Measurements from ENCODE around the gene ADAMTSL5. TPM values are rescaled to one million over a fixed set of nuclear protein-coding genes. Genes with fewer than 3 reads are reported as not detected.
"Not testable (repeated sequence)": the region's sequence is repeated elsewhere in the genome, so short reads cannot be mapped to it uniquely, and the experiment has no call there.

ADAMTSL5 gene
- total RNA-seq, 1 donor from 2014 or later: 6.6 TPM

GRCh38 chr19:1538978-1539377 is 26.2 kb upstream of the ADAMTSL5 start:
- Mint-ChIP-seq H3K9me3 (no peaks in the 10 kb centered on the region), H3K27ac (no peak overlapping the region), H3K4me1 (no peaks in the 10 kb centered on the region), H3K27me3 (peaks cover 8% of the 10 kb centered on the region), H3K36me3 (ENCODE audit: low read depth) (no peaks in the 10 kb centered on the region), H3K4me3 (no peak overlapping the region)
- intact Hi-C loops (cut with micrococcal nuclease): no loop called here
- no peak for DNase-seq

- DNase-seq; H3K27ac Mint-ChIP-seq; intact Hi-C loops (cut with micrococcal nuclease); H3K27me3 Mint-ChIP-seq; H3K4me1 Mint-ChIP-seq; H3K9me3 Mint-ChIP-seq; H3K36me3 Mint-ChIP-seq (ENCODE audit: low read depth); H3K4me3 Mint-ChIP-seq: not testable (repeated sequence)
Measured at GRCh38 chr19:1535699-1536098, 22.9 kb upstream of the ADAMTSL5 start.

- Mint-ChIP-seq H3K4me1 (no peaks in the 10 kb centered on the region), H3K36me3 (ENCODE audit: low read depth) (no peaks in the 10 kb centered on the region), H3K27ac (no peak overlapping the region), H3K27me3 (no peaks in the 10 kb centered on the region), H3K4me3 (no peak overlapping the region), H3K9me3 (no peaks in the 10 kb centered on the region)
- no peak for DNase-seq
- intact Hi-C loops (cut with micrococcal nuclease): no loop called here
Measured at GRCh38 chr19:1534972-1535371, 22.2 kb upstream of the ADAMTSL5 start.

DNA sequence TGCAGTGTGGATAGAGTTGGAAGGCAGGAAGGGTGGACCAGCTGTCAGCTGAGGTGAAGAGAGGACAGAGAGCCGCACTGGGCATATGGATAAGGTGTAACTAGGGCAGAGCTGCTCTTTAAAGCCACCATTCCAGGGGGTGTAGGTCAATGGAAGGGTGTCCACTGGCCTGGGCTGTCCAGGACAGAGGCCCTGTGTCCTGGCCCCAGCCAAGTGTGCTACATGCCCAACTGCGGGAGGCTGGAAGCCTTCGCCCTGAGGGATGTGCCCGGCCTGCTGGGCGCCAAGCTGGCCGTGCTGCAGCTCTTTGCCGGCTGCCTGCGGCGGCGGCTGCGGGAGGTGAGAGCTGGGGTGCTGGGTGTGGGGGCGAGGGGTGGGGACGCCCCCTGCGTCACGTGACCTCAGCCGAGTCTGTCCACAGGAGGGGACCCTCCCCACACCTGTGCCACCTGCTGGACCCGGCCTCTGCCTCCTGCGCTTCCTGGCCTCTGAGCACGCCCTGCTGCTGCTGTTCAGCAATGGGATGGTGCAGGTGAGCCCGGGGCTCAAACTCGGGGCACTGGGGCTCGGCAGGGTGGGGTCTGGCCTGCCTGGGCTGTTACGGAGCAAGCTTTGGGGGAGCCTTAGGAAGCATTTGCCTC is 20.8 kb upstream of the ADAMTSL5 start:
- intact Hi-C loops (cut with micrococcal nuclease): no loop called here
- no peaks in the 10 kb centered on the region for H3K36me3 Mint-ChIP-seq (ENCODE audit: low read depth)
- H3K27ac Mint-ChIP-seq: no peak overlapping the region
- H3K27me3 Mint-ChIP-seq: no peaks in the 10 kb centered on the region
- no peaks in the 10 kb centered on the region for H3K9me3 Mint-ChIP-seq
- no peak for DNase-seq
- no peak overlapping the region for H3K4me3 Mint-ChIP-seq
- H3K4me1 Mint-ChIP-seq: no peaks in the 10 kb centered on the region

DNA sequence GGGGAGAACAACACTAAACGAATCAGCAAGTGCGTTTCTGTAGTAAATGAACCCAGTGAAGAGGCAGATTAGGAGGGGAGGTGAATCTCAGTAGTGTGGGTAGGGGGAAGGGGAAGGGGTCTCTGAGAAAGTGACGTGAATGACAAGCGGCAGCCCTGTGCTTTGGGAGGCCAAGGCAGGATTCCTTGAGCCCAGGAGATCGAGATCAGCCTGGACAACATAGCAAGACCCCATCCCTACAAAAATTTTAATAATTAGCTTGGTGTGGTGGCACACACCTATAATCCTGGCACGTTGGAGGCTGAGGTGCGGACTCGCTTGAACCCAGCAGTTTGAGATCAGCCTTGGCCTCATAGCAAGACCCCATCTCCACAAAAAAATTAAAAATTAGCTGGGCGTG is 19.2 kb upstream of the ADAMTSL5 start:
- DNase-seq: no peak
- intact Hi-C loops (cut with micrococcal nuclease): no loop called here
- Mint-ChIP-seq H3K27ac (no peak overlapping the region), H3K36me3 (ENCODE audit: low read depth) (no peaks in the 10 kb centered on the region), H3K4me1 (no peaks in the 10 kb centered on the region), H3K4me3 (no peak overlapping the region), H3K27me3 (no peaks in the 10 kb centered on the region), H3K9me3 (no peaks in the 10 kb centered on the region)

DNA sequence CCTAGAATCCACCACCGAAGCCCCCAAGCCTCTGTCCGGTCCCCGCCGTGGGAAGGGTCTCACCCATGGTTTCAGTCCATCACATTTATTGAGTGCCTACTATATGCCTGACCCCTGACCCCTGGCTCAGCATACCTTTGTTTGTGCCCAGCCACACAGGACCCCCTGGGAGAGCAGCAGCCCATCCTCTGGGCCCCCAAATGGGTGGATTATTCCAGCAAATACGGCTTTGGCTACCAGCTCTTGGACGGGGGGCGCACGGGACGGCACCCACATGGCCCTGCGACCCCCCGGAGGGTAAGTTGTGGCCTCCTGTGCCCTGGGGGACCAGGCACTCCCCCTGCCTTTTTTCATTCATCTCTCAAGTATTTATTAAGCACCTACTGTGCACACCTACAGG is 18.8 kb upstream of the ADAMTSL5 start:
- Mint-ChIP-seq H3K36me3 (ENCODE audit: low read depth) (no peaks in the 10 kb centered on the region), H3K4me3 (no peak overlapping the region), H3K27me3 (no peaks in the 10 kb centered on the region), H3K27ac (no peak overlapping the region), H3K9me3 (no peaks in the 10 kb centered on the region), H3K4me1 (no peaks in the 10 kb centered on the region)
- intact Hi-C loops (cut with micrococcal nuclease): no loop called here
- DNase-seq: no peak

- H3K4me3 Mint-ChIP-seq; H3K27ac Mint-ChIP-seq; H3K36me3 Mint-ChIP-seq (ENCODE audit: low read depth); H3K9me3 Mint-ChIP-seq; DNase-seq; intact Hi-C loops (cut with micrococcal nuclease); H3K27me3 Mint-ChIP-seq; H3K4me1 Mint-ChIP-seq: not testable (repeated sequence)
Measured at GRCh38 chr19:1530856-1531255, 18.0 kb upstream of the ADAMTSL5 start.

DNA sequence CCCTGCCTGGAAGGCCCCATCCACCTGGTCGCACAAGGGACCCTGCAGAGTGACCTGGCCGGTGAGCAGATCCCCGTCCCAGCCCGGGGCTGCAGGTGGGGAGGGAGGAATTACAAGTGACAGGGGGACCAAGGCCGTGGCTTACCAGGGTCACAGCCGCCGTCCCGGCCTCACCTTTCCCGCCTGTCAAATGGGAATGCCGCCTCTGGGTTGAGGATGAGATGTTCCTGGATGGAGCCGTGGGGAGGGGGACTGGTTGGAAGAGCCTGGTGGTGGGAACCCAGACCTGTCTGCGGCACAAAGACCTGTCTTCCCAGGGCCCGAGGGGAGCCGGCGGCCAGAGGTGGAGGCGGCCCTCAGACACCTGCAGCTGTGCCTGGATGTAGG is 16.6 kb upstream of the ADAMTSL5 start:
- peaks cover 11% of the 10 kb centered on the region for H3K27me3 Mint-ChIP-seq
- no peaks in the 10 kb centered on the region for H3K9me3 Mint-ChIP-seq
- no peak overlapping the region for H3K27ac Mint-ChIP-seq
- no peaks in the 10 kb centered on the region for H3K36me3 Mint-ChIP-seq (ENCODE audit: low read depth)
- no peaks in the 10 kb centered on the region for H3K4me1 Mint-ChIP-seq
- H3K4me3 Mint-ChIP-seq: no peak overlapping the region
- DNase-seq: no peak
- intact Hi-C loops (cut with micrococcal nuclease): no loop called here

DNA sequence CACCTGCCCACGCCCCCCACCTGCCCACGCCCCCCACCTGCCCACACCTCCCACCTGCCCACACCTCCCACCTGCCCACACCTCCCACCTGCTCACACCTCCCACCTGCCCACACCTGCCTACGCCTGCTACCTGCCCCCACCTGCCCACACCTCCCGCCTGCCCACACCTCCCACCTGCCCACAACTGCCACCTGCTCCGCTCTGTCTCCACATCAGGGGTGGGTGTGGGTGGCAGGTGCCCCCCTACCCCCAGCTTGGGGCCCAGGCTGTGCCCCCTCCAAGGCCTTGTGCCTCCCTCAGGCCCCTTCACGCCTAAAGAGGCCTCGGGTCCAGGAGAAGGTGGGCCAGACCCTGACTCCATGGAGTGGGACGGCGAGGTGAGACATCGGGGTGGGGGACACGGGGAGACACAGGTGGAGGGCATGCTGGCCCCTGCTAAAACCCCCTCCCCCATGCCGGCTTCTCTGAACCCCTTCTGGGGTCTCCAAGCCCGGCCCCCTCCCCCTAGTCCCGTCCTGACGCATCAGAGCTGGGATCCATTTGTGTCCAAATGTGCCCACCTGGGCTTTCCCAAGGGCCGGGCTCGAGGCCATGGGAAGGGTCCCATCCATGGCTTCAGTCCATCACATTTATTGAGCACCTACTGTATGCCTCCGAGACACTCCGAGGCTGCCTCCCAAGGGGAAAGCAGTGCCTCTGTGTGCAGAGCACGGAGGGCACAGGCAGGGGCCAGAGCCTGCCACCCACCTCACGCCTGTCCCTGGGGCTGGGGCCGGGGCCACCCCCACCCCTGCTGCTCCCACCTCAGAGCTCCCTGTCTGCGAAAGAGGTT is 16.0 kb upstream of the ADAMTSL5 start:
- H3K36me3 Mint-ChIP-seq (ENCODE audit: low read depth): no peaks in the 10 kb centered on the region
- no peak for DNase-seq
- no peak overlapping the region for H3K4me3 Mint-ChIP-seq
- H3K9me3 Mint-ChIP-seq: no peaks in the 10 kb centered on the region
- intact Hi-C loops (cut with micrococcal nuclease): no loop called here
- H3K4me1 Mint-ChIP-seq: no peaks in the 10 kb centered on the region
- H3K27ac Mint-ChIP-seq: no peak overlapping the region
- H3K27me3 Mint-ChIP-seq: peaks cover 13% of the 10 kb centered on the region

DNA sequence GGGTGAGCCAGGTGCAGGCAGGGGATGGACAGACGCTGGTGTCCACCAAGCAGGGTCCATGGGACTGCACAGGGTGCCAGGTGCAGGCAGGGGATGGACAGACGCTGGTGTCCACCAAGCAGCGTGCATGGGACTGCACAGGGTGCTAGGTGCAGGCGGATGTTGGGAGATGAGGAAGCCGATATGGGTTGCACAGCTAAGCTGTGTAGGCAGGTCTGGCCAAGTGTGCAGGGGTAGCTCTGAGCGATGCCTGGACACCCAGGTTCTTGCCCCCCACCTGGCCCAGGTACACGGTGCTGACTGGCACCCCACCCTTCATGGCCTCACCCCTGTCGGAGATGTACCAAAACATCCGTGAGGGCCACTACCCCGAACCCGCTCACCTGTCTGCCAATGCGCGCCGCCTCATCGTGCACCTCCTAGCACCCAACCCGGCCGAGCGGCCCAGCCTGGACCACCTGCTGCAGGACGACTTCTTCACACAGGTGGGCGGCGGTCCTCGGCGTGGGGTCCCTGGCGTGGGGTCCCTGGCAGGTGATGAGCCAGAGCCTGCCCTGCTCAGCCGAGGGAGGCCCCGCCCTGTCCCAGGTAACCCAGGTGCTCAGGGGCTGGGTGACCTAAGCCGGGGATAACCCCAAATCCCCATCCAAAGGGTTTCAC is 15.0 kb upstream of the ADAMTSL5 start:
- Mint-ChIP-seq H3K27ac (no peak overlapping the region), H3K36me3 (ENCODE audit: low read depth) (no peaks in the 10 kb centered on the region), H3K4me1 (no peaks in the 10 kb centered on the region), H3K9me3 (no peaks in the 10 kb centered on the region), H3K4me3 (no peak overlapping the region), H3K27me3 (peaks cover 20% of the 10 kb centered on the region)
- intact Hi-C loops (cut with micrococcal nuclease): no loop called here
- DNase-seq: no peak

DNA sequence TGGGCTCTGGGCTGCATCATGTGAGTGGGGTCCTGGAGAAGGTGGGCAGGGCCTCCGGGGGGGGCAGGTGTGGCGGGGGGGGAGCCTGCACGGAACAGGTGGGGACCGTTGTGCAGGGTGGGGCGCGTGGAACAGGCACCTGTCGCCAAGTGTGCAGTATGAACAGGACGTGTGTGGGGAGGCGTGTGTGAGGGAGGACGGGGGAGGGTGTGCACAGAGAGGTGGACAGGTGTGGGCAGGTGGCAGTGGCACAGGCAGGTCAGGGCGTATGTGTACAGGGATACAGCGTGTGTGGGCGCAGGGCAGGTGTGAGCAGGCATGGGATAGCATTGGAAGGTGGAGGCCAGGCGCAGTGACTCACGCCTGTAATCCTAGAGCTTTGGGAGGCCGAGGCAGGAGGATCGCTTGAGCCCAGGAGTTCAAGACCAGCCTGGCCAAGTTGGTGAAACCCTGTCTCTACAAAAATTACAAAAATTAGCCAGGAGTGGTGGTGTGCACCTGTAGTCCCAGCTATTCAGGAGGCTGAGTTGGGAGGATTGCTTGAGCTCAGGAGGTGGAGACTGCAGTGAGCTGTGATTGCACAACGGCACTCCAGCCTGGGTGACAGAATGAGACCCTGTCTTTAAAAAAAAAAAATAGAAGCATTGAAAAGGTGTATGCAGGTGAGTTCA is 14.3 kb upstream of the ADAMTSL5 start:
- peaks cover 20% of the 10 kb centered on the region for H3K27me3 Mint-ChIP-seq
- intact Hi-C loops (cut with micrococcal nuclease): no loop called here
- H3K4me3 Mint-ChIP-seq: no peak overlapping the region
- no peak for DNase-seq
- no peak overlapping the region for H3K27ac Mint-ChIP-seq
- H3K9me3 Mint-ChIP-seq: no peaks in the 10 kb centered on the region
- no peaks in the 10 kb centered on the region for H3K4me1 Mint-ChIP-seq
- H3K36me3 Mint-ChIP-seq (ENCODE audit: low read depth): no peaks in the 10 kb centered on the region

DNA sequence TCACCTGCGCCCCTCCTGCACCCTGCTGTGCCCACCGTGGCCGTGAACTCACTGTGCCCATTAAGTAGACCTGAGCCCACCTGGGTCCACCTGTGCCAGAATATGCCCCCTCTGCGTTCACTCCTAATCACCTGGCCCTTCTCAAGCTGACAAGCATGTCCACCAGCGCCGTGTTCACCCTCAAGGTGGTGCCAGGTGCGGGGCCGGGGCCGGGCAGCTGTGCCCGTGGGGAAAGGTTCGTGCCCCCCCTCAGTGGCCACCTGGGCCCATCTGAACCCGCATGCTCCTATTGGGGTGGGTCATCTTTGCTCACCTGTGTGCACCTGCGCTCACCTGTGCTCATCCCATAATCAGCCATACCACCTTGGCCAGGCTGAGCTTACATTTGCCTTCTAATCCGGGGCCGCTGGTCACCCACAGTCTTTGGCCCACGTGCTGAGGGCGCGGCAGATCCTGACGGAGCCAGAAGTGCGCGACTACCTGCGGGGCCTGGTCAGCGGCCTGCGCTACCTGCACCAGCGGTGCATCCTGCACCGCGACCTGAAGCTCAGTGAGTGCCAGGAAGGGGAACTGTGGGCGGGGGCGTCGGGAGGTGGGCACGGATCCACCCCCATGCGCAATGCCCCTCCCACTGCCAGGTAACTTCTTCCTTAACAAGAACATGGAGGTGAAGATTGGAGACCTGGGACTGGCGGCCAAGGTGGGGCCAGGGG is 13.4 kb upstream of the ADAMTSL5 start:
- H3K36me3 Mint-ChIP-seq (ENCODE audit: low read depth): no peaks in the 10 kb centered on the region
- H3K27ac Mint-ChIP-seq: no peak overlapping the region
- H3K27me3 Mint-ChIP-seq: peaks cover 20% of the 10 kb centered on the region
- H3K4me1 Mint-ChIP-seq: no peaks in the 10 kb centered on the region
- no peak overlapping the region for H3K4me3 Mint-ChIP-seq
- intact Hi-C loops (cut with micrococcal nuclease): no loop called here
- H3K9me3 Mint-ChIP-seq: no peaks in the 10 kb centered on the region
- DNase-seq: no peak

DNA sequence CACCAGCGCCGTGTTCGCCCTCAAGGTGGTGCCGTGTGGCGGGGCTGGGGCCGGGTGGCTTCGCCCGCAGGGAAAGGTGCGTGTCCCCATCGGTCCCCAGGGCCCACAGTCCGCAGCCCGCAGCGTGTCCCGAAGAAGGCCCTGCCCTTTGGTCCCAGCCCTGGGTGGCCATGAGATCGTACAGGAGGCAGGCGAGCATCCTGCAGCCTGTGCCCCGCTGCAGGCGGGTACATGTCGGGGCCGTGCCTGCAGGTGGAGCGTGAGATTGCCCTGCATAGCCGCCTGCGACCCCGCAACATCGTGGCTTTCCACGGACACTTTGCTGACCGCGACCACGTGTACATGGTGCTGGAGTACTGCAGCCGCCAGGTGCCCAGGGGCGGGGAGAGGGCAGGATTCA is 12.5 kb upstream of the ADAMTSL5 start:
- intact Hi-C loops (cut with micrococcal nuclease): no loop called here
- peaks cover 20% of the 10 kb centered on the region for H3K27me3 Mint-ChIP-seq
- DNase-seq: no peak
- H3K4me3 Mint-ChIP-seq: no peak overlapping the region
- no peaks in the 10 kb centered on the region for H3K9me3 Mint-ChIP-seq
- no peaks in the 10 kb centered on the region for H3K36me3 Mint-ChIP-seq (ENCODE audit: low read depth)
- H3K27ac Mint-ChIP-seq: no peak overlapping the region
- no peaks in the 10 kb centered on the region for H3K4me1 Mint-ChIP-seq

Data from activated CD4-positive, alpha-beta T cell treated with anti-CD3 and anti-CD28 coated beads, Interleukin-2, amount 10 ng/mL, durations not matched to agents 24 days and 14 days (primary cell).